CD4-positive, alpha-beta memory T cell (primary cell): ENCODE measurements around the gene DYNLRB1. TPM values are rescaled to one million over a fixed set of nuclear protein-coding genes. Genes with fewer than 3 reads are reported as not detected.

Source experiments
- CTCF ChIA-PET: fragments of 350-600 bp; sonication (Branson Sonifier 250); formaldehyde crosslinking; loops from one replicate; lab custom pipeline; 2021; ENCODE audit warnings: inconsistent platforms; ENCODE audit not compliant: partially characterized antibody; lab: Charles Lee
- POLR2A ChIA-PET: fragments of 350-600 bp; sonication (Branson Sonifier 250); formaldehyde crosslinking; loops from one replicate; lab custom pipeline; 2021; ENCODE audit not compliant: partially characterized antibody; lab: Charles Lee
- DNase-seq, 5 donors: peaks; one replicate each; pipeline versions ENCODE4 v3.0.0 to v3.0.0-alpha.2; 2020 to 2022; ENCODE audit warnings: mixed read lengths in 1 of 5
- H3K27ac ChIP-seq: one replicate; pipeline ENCODE4 v1.7.0; 2013; ENCODE audit warnings: low read depth, low read length
- H3K27me3 ChIP-seq: 2 replicates; pipeline ENCODE4 v1.7.0; 2013; ENCODE audit warnings: mild to moderate bottlenecking, low read length, moderate library complexity; ENCODE audit not compliant: insufficient read depth
- H3K36me3 ChIP-seq: 2 replicates; pipeline ENCODE4 v1.7.0; 2013; ENCODE audit warnings: mild to moderate bottlenecking, low read length, moderate library complexity; ENCODE audit not compliant: insufficient read depth
- H3K4me1 ChIP-seq: 2 replicates; pipeline ENCODE4 v1.7.0; 2013; ENCODE audit warnings: mild to moderate bottlenecking, low read length, moderate library complexity; ENCODE audit not compliant: insufficient read depth
- H3K4me3 ChIP-seq, 2 donors: one replicate each; pipeline ENCODE4 v1.7.0; 2013; ENCODE audit warnings: low read length in 2 of 2, mild to moderate bottlenecking in 1 of 2
- H3K9me3 ChIP-seq, 2 donors: one replicate each; pipeline ENCODE4 v1.7.0; 2013; ENCODE audit warnings: low read length in 2 of 2, control low read depth in 1 of 2; ENCODE audit not compliant: control insufficient read depth in 1 of 2
- H3K27ac Mint-ChIP-seq, 7 donors: one replicate each; pipeline ENCODE4 v1.8.0; 2020 to 2021; ENCODE audit warnings: mixed read lengths in 7 of 7, mild to moderate bottlenecking in 6 of 7, inconsistent platforms in 3 of 7, moderate library complexity in 3 of 7
- H3K27me3 Mint-ChIP-seq, 2 donors: one replicate each; pipeline ENCODE4 v1.8.0; 2020 to 2021; ENCODE audit warnings: mixed read lengths in 2 of 2
- H3K36me3 Mint-ChIP-seq, 2 donors: one replicate each; pipeline ENCODE4 v1.8.0; 2020 to 2021; ENCODE audit warnings: mixed read lengths in 2 of 2, inconsistent platforms in 1 of 2, mild to moderate bottlenecking in 1 of 2
- H3K4me1 Mint-ChIP-seq, 4 donors: one replicate each; pipeline ENCODE4 v1.8.0; 2020 to 2021; ENCODE audit warnings: mixed read lengths in 4 of 4, mild to moderate bottlenecking in 1 of 4
- H3K4me3 Mint-ChIP-seq, 8 donors: one replicate each; pipeline ENCODE4 v1.8.0; 2020 to 2021; ENCODE audit warnings: mixed read lengths in 8 of 8, mild to moderate bottlenecking in 7 of 8, moderate library complexity in 6 of 8, inconsistent platforms in 3 of 8
- H3K9me3 Mint-ChIP-seq, 8 donors: one replicate each; pipeline ENCODE4 v1.8.0; 2020 to 2021; ENCODE audit warnings: mixed read lengths in 8 of 8, mild to moderate bottlenecking in 5 of 8, inconsistent platforms in 3 of 8, moderate library complexity in 1 of 8
- intact Hi-C: fragments of 100-400 bp; cut with micrococcal nuclease; formaldehyde crosslinking; loops from one replicate; pipeline ENCODE4 v1.15.1; 2023
- polyA plus RNA-seq, 2 donors: library from polyadenylated mRNA; unstranded; fragments of 300-500 nt; fragmentation: Illumina TruSeq; gene quantifications; one replicate each; pipeline ENCODE4 v1.2.3, GENCODE V29; 2021
- total RNA-seq, 2 experiments: library from RNA; stranded (reverse); gene quantifications; one replicate each; pipeline ENCODE4 v1.2.3, GENCODE V29; 2021

The DYNLRB1 gene
- total and polyA plus RNA-seq, 4 experiments from 2014 or later: 75.5 to 311 (median 159) TPM

DNA sequence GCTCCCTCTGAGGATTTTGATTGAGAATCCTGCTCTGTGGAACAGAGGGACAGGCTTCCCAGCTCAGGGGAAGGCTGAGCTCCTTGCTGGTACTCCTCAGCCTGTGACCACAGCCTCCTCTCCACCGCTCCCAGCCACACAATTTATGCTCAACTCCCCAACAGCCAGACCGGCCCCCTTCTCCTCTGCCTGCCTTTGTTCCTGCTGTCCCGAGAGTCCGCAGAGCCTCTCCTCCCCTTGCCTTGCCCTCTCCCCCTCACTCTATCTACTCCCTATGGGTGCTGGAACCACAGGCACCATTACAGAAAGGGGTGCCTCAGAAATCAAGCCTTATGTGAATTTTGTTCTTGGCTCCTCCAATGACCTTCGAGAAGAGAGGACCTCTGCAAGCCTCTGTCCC, 58.2 kb downstream of the DYNLRB1 start:
- H3K27ac Mint-ChIP-seq: no peak overlapping the region
- H3K4me1 Mint-ChIP-seq: peaks cover 5 to 14% (median 8%) of the 10 kb centered on the region in 4 donors
- CTCF ChIA-PET: interaction anchor here (1.3 kb wide), 1 partner anchor 195 kb away, joined by 4 read pairs; no protein-coding TSS in a partner anchor

DNA sequence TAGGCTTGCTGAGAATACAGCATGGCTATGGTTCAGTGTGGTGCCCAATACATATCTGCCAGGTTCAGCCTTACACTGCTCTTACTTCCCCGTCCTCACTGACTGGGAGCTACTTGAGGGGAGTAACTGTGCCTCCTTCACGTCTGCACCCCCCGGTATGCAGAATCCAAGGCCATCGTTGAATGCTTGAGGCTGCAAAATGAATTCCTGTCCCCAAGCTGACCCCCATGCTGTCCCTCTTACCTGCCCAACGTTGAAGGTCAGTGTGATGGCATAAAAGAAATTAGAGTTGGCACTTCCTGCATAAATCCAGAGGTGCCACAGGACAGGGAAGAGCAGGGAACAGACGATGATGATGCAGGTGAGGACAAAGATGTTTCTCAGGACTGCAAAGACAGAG, 58.6 kb downstream of the DYNLRB1 start:
- DNase-seq: no peak
- ChIA-PET POLR2A (no interaction called here), CTCF (interaction anchor here (1.1 to 1.3 kb wide), 2 partner anchors 13 to 194 kb away, joined by 4 read pairs; no protein-coding TSS in a partner anchor)
- Histone ChIP-seq H3K27me3 (no peaks in the 10 kb centered on the region), H3K4me1 (peaks cover 9% of the 10 kb centered on the region), H3K27ac (no peak overlapping the region), H3K9me3 (no peaks in the 10 kb centered on the region), H3K4me3 (no peak overlapping the region), H3K36me3 (peaks cover 15% of the 10 kb centered on the region)
- Mint-ChIP-seq H3K27ac (no peak overlapping the region), H3K4me1 (peaks cover 5 to 18% (median 13%) of the 10 kb centered on the region in 4 donors), H3K27me3 (no peaks in the 10 kb centered on the region), H3K36me3 (peaks cover 34 to 39% of the 10 kb centered on the region in 2 donors), H3K4me3 (no peak overlapping the region), H3K9me3 (no peaks in the 10 kb centered on the region)
- intact Hi-C loops: no loop called here

More for the DNA sequence above, 58.2 kb downstream of the DYNLRB1 start:
- no peak overlapping the region for H3K4me3 ChIP-seq
- intact Hi-C loops: no loop called here
- H3K4me1 ChIP-seq: peaks cover 5% of the 10 kb centered on the region
- no peak overlapping the region for H3K27ac ChIP-seq
- no peak overlapping the region for H3K4me3 Mint-ChIP-seq
- H3K36me3 Mint-ChIP-seq: peaks cover 35 to 39% of the 10 kb centered on the region in 2 donors
- H3K27me3 ChIP-seq: no peaks in the 10 kb centered on the region
- no peaks in the 10 kb centered on the region for H3K27me3 Mint-ChIP-seq
- no peaks in the 10 kb centered on the region for H3K9me3 Mint-ChIP-seq
- peaks cover 19% of the 10 kb centered on the region for H3K36me3 ChIP-seq
- no peaks in the 10 kb centered on the region for H3K9me3 ChIP-seq
- POLR2A ChIA-PET: interaction anchor here (1.5 kb wide), 1 partner anchor 16 kb away, joined by 6 read pairs; the partner anchor contains the start of gene MAP1LC3A
- DNase-seq: no peak

DNA sequence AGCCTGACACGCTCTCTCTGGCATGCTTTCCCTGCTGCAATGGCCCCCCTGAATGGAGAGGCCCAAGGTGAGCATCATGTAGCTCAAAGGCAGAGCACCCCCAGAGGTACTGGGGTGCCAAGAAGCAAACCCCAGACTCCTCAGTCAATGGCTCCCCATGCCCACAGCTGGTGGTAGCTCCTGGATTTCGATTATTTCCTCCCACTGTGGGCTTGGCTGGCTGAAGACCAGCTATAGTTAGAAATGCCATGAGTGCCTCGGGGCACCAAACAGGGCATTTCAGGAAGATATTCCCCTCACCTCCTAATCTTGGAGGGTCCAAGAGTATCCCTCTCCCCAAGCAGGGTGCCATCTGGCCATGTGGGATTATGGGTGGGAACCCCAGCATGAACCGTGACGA, 59.0 kb downstream of the DYNLRB1 start:
- intact Hi-C loops: no loop called here
- no peaks in the 10 kb centered on the region for H3K27me3 Mint-ChIP-seq
- H3K9me3 Mint-ChIP-seq: no peaks in the 10 kb centered on the region
- H3K27ac Mint-ChIP-seq: peak overlapping the region in 1 of 7 donors; percentile 79
- Histone ChIP-seq H3K27me3 (no peaks in the 10 kb centered on the region), H3K9me3 (no peaks in the 10 kb centered on the region), H3K36me3 (peaks cover 12% of the 10 kb centered on the region), H3K4me1 (peaks cover 13% of the 10 kb centered on the region), H3K27ac (no peak overlapping the region), H3K4me3 (no peak overlapping the region)
- no peak for DNase-seq
- peaks cover 33 to 41% of the 10 kb centered on the region in 2 donors for H3K36me3 Mint-ChIP-seq
- peaks cover 7 to 22% (median 17%) of the 10 kb centered on the region in 4 donors for H3K4me1 Mint-ChIP-seq
- CTCF ChIA-PET: interaction anchor here (1.1 kb wide), 1 partner anchor 13 kb away, joined by 4 read pairs; no protein-coding TSS in a partner anchor
- POLR2A ChIA-PET: no interaction called here
- no peak overlapping the region for H3K4me3 Mint-ChIP-seq

GRCh38 chr20:34575756-34576155, 59.5 kb downstream of the DYNLRB1 start:
- intact Hi-C loops: no loop called here
- Histone ChIP-seq H3K4me1 (peaks cover 18% of the 10 kb centered on the region), H3K27me3 (no peaks in the 10 kb centered on the region), H3K4me3 (no peak overlapping the region), H3K36me3 (peaks cover 12% of the 10 kb centered on the region), H3K27ac (no peak overlapping the region), H3K9me3 (no peaks in the 10 kb centered on the region)
- peaks cover 12 to 26% (median 21%) of the 10 kb centered on the region in 4 donors for H3K4me1 Mint-ChIP-seq
- H3K27ac Mint-ChIP-seq: peak overlapping the region in 2 of 7 donors; percentile 67 to 79
- no peaks in the 10 kb centered on the region for H3K9me3 Mint-ChIP-seq
- peaks cover 36 to 45% of the 10 kb centered on the region in 2 donors for H3K36me3 Mint-ChIP-seq
- H3K27me3 Mint-ChIP-seq: no peaks in the 10 kb centered on the region
- ChIA-PET POLR2A (no interaction called here), CTCF (interaction anchor here (1.1 kb wide), 1 partner anchor 14 kb away, joined by 4 read pairs; no protein-coding TSS in a partner anchor)
- no peak for DNase-seq
- no peak overlapping the region for H3K4me3 Mint-ChIP-seq

DNA sequence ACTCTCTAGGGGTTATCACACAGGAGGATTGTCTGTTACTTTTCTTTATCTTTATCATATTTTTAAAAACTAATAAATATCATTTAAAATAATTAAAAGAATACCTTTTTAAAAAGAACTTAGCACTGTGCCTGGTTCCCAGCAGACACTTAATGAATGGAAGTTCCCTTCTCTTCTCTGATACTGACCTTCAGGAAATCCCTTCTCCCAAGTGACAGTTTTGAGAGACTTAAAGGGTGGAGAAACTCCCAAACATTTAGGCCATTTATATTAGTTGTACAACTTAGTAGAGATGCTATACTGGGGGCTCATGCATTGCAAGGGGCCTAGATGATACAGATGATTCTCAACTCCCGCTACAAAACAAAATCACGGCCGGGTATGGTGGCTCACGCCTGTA, 60.8 kb downstream of the DYNLRB1 start:
- H3K9me3 ChIP-seq: no peaks in the 10 kb centered on the region
- no peak for DNase-seq
- CTCF ChIA-PET: no interaction called here
- peaks cover 36 to 42% of the 10 kb centered on the region in 2 donors for H3K36me3 Mint-ChIP-seq
- no peak overlapping the region for H3K4me3 ChIP-seq
- H3K9me3 Mint-ChIP-seq: no peaks in the 10 kb centered on the region
- no peaks in the 10 kb centered on the region for H3K27me3 Mint-ChIP-seq
- intact Hi-C loops: no loop called here
- POLR2A ChIA-PET: no interaction called here
- H3K27ac Mint-ChIP-seq: peak overlapping the region in 1 of 7 donors; percentile 23
- no peaks in the 10 kb centered on the region for H3K27me3 ChIP-seq
- H3K27ac ChIP-seq: no peak overlapping the region
- no peak overlapping the region for H3K4me3 Mint-ChIP-seq
- peaks cover 12% of the 10 kb centered on the region for H3K36me3 ChIP-seq
- peaks cover 11 to 31% (median 25%) of the 10 kb centered on the region in 4 donors for H3K4me1 Mint-ChIP-seq
- H3K4me1 ChIP-seq: peaks cover 31% of the 10 kb centered on the region

- H3K36me3 Mint-ChIP-seq: peaks cover 34 to 37% of the 10 kb centered on the region in 2 donors
- H3K4me1 Mint-ChIP-seq: peaks cover 13 to 32% (median 27%) of the 10 kb centered on the region in 4 donors
- no peak overlapping the region for H3K4me3 Mint-ChIP-seq
- Histone ChIP-seq H3K36me3 (peaks cover 6% of the 10 kb centered on the region), H3K4me1 (peaks cover 32% of the 10 kb centered on the region), H3K27me3 (no peaks in the 10 kb centered on the region), H3K27ac (no peak overlapping the region), H3K9me3 (no peaks in the 10 kb centered on the region), H3K4me3 (no peak overlapping the region)
- H3K27me3 Mint-ChIP-seq: no peaks in the 10 kb centered on the region
- ChIA-PET POLR2A (no interaction called here), CTCF (no interaction called here)
- peak overlapping the region in 1 of 7 donors; percentile 5 for H3K27ac Mint-ChIP-seq
- no peak for DNase-seq
- no peaks in the 10 kb centered on the region for H3K9me3 Mint-ChIP-seq
- intact Hi-C loops: no loop called here
Observed at GRCh38 chr20:34578025-34578424, 61.8 kb downstream of the DYNLRB1 start.

GRCh38 chr20:34578521-34578920, 62.3 kb downstream of the DYNLRB1 start:
- Mint-ChIP-seq H3K4me1 (peaks cover 13 to 32% (median 27%) of the 10 kb centered on the region in 4 donors), H3K9me3 (no peaks in the 10 kb centered on the region), H3K36me3 (peaks cover 30 to 33% of the 10 kb centered on the region in 2 donors), H3K4me3 (no peak overlapping the region), H3K27ac (peak overlapping the region in 1 of 7 donors; percentile 5), H3K27me3 (no peaks in the 10 kb centered on the region)
- ChIA-PET POLR2A (no interaction called here), CTCF (no interaction called here)
- Histone ChIP-seq H3K27me3 (no peaks in the 10 kb centered on the region), H3K27ac (no peak overlapping the region), H3K4me1 (peaks cover 32% of the 10 kb centered on the region), H3K36me3 (peaks cover 6% of the 10 kb centered on the region), H3K9me3 (no peaks in the 10 kb centered on the region), H3K4me3 (no peak overlapping the region)
- no peak for DNase-seq
- intact Hi-C loops: no loop called here
